Breast epithelium (tissue), 4 donors: ENCODE measurements around the gene ZBTB44. TPM values are rescaled to one million over a fixed set of nuclear protein-coding genes. Genes with fewer than 3 reads are reported as not detected.
"Not testable (repeated sequence)": the region's sequence is repeated elsewhere in the genome, so short reads cannot be mapped to it uniquely, and the experiment has no call there.

Experiments
- DNase-seq, 2 donors: peaks; one replicate each; pipeline ENCODE4 v3.0.0-alpha.2; 2019; ENCODE audit warnings: low spot score in 2 of 2
- H3K27ac ChIP-seq, 2 donors: fragments of 200-600 bp; sonication (generic) in 1 of 2; one replicate each; pipeline ENCODE4 v1.5.1; 2016 to 2019; ENCODE audit warnings: mild to moderate bottlenecking in 1 of 2
- H3K27me3 ChIP-seq, 2 donors: fragments of 200-600 bp; sonication (generic) in 1 of 2; one replicate each; pipeline versions ENCODE4 v1.5.1 to v1.6.0; 2017 to 2019; ENCODE audit warnings: control low read depth in 1 of 2, mild to moderate bottlenecking in 1 of 2
- H3K36me3 ChIP-seq: fragments of 200-600 bp; one replicate; pipeline ENCODE4 v1.5.1; 2019
- H3K4me1 ChIP-seq, 2 donors: fragments of 200-600 bp; sonication (generic); one replicate each; pipeline ENCODE4 v1.5.1; 2016 to 2019; ENCODE audit warnings: control low read depth in 1 of 2
- H3K4me3 ChIP-seq, 3 donors: fragments of 200-600 bp; sonication (generic); 1 replicate in 2 of 3; 2 replicates in 1 of 3; pipeline ENCODE4 v1.5.1; 2016 to 2019; ENCODE audit warnings: mild to moderate bottlenecking in 3 of 3, moderate library complexity in 2 of 3
- H3K9me3 ChIP-seq, 2 donors: fragments of 200-600 bp; sonication (generic) in 1 of 2; one replicate each; pipeline ENCODE4 v1.5.1; 2016 to 2019; ENCODE audit warnings: control low read depth in 1 of 2
- POLR2A ChIP-seq: fragments of 450-650 bp; IDR thresholded peaks from one replicate; pipeline ENCODE4 v1.6.1; 2016; ENCODE audit warnings: antibody characterized with exemption, mild to moderate bottlenecking, moderate library complexity
- POLR2AphosphoS5 ChIP-seq, 3 donors: sonication (generic); formaldehyde crosslinking; IDR thresholded peaks; one replicate each; pipeline ENCODE4 v1.6.1; 2017; ENCODE audit warnings: antibody characterized with exemption in 3 of 3
- intact Hi-C: fragments of 100-400 bp; cut with DNase I; formaldehyde crosslinking; loops from one replicate; pipeline ENCODE4 v1.15.1; 2023; ENCODE audit warnings: low total_unique reads
- total RNA-seq, 3 donors: library from RNA; depleted of rRNA; stranded (reverse); fragments of >200 nt; gene quantifications; one replicate each; pipeline ENCODE4 v1.1.0, GENCODE V29; 2016
- TF ChIP-seq, protein P1 (sequence below), 3 donors: fragments of 450-650 bp; IDR thresholded peaks; one replicate each; pipeline ENCODE4 v1.5.1; 2016 to 2017; ENCODE audit warnings: antibody characterized with exemption in 3 of 3, mild to moderate bottlenecking in 3 of 3, moderate library complexity in 3 of 3

ZBTB44 gene
- total RNA-seq, 3 donors from 2014 or later: 73.8 to 111 (median 107) TPM

DNA sequence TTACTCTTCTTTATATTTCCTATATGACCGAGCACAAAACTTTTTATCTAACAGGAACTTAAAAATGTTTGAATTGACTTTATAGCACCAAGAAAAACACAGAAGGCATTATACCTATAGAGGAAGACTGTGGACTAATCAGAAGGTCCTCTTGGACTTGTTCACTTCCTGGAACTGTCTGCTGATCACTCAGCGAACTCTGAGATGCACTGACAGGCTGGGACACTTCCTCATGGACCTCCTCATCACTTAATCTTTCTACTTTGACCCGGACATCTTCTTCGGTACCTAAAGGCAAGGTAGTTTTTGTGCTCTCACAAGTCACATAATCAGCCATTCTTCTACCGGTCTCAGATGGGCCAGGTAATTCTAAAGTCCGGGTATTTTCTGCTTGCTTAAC, 54.0 kb downstream of the ZBTB44 start:
- Histone ChIP-seq H3K9me3 (no peaks in the 10 kb centered on the region), H3K4me1 (no peaks in the 10 kb centered on the region), H3K27me3 (no peaks in the 10 kb centered on the region), H3K36me3 (peaks cover 5% of the 10 kb centered on the region), H3K27ac (no peak overlapping the region), H3K4me3 (no peak overlapping the region)
- TF ChIP-seq, protein P1, sequence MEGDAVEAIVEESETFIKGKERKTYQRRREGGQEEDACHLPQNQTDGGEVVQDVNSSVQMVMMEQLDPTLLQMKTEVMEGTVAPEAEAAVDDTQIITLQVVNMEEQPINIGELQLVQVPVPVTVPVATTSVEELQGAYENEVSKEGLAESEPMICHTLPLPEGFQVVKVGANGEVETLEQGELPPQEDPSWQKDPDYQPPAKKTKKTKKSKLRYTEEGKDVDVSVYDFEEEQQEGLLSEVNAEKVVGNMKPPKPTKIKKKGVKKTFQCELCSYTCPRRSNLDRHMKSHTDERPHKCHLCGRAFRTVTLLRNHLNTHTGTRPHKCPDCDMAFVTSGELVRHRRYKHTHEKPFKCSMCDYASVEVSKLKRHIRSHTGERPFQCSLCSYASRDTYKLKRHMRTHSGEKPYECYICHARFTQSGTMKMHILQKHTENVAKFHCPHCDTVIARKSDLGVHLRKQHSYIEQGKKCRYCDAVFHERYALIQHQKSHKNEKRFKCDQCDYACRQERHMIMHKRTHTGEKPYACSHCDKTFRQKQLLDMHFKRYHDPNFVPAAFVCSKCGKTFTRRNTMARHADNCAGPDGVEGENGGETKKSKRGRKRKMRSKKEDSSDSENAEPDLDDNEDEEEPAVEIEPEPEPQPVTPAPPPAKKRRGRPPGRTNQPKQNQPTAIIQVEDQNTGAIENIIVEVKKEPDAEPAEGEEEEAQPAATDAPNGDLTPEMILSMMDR (IDR thresholded peaks at IDR 0.05): no peak
- no peak for TF ChIP-seq POLR2AphosphoS5 (IDR thresholded peaks at IDR 0.05)
- TF ChIP-seq POLR2A: no peak
- DNase-seq: no peak
- intact Hi-C loops: no loop called here

DNA sequence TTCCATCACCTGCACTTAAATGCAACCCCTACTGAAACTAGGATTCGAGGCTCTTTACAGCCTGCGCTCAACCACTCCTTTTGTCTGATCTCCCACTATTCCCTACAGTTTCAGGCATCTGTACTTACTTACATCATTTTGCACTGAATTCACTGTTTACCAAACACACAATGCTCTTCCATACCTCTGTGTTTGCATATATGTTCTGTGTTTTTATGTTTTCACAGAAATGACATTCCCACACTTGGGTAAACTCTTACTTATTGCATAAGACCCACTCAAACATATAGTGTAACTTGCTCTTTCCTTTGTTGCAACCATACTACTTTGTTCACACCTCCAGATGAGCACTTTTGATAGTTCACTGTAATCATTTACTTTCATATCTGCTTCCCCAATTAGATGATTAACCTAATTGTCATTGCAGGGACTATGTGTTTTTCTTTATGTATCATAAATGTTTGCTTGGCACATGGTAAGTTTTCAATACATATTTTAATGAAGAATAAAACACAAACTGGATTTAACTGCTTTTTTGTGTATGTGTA, 54.6 kb downstream of the ZBTB44 start:
- no peak overlapping the region for H3K27ac ChIP-seq
- TF ChIP-seq, protein P1 (IDR thresholded peaks at IDR 0.05): no peak
- TF ChIP-seq POLR2A: no peak
- no peaks in the 10 kb centered on the region for H3K4me1 ChIP-seq
- no peaks in the 10 kb centered on the region for H3K9me3 ChIP-seq
- no peak overlapping the region for H3K4me3 ChIP-seq
- intact Hi-C loops: no loop called here
- H3K36me3 ChIP-seq: peaks cover 5% of the 10 kb centered on the region
- no peak for DNase-seq
- H3K27me3 ChIP-seq: no peaks in the 10 kb centered on the region

DNA sequence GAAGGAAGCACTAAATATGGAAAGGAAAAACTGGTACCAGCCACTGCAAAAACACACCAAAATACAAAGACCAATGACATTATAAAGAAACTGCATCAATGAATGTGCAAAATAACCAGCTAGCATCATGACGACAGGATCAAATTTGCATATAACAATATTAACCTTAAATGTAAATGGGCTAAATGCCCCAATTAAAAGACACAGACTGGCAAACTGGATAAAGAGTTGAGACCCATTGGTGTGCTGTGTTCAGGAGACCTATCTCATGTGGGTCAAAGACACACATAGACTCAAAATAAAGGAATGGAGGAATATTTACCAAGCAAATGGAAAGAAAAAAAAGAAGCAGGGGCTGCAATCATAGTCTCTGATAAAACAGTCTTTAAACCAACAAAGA, 63.0 kb downstream of the ZBTB44 start:
- H3K4me3 ChIP-seq, H3K4me1 ChIP-seq, H3K27ac ChIP-seq, intact Hi-C loops, H3K9me3 ChIP-seq, H3K36me3 ChIP-seq, DNase-seq, H3K27me3 ChIP-seq: not testable (repeated sequence)

DNA sequence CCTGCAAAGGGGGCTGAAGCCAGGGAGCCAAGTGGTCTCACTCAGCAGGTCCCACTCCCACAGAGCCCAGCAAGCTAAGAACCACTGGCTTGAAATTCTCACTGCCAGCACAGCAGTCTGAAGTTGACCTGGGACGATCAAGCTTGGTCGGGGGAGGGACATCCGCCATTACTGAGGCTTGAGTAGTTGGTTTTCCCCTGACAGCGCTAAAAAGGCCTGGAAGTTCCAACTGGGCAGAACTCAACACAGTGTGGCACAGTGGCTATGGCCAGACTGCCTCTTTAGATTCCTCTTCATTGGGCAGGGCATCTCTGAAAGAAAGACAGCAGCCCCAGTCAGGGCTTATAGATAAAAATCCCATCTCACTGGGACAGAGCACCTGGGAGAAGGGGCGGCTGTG, 64.8 kb downstream of the ZBTB44 start:
- intact Hi-C loops, H3K4me1 ChIP-seq, H3K4me3 ChIP-seq, H3K9me3 ChIP-seq, H3K36me3 ChIP-seq, H3K27ac ChIP-seq, H3K27me3 ChIP-seq, DNase-seq: not testable (repeated sequence)

DNA sequence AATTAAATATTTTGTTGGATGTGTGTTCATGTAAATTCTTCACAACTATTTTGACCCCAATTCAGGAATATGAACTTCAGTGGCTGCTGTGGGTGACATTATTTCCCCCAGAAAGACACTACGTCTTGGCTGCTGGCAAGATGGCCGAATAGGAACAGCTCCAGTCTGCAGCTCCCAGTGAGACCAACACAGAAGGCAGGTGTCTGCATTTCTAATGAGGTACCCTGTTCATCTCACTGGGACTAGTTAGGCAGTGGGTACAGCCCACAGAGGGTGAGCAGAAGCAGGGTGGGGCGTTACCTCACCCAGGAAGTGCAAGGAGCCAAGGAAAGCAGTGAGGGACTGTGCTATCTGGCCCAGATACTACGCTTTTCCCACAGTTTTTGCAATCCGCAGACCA, 65.3 kb downstream of the ZBTB44 start:
- intact Hi-C loops: no loop called here
- no peaks in the 10 kb centered on the region for H3K9me3 ChIP-seq
- H3K4me1 ChIP-seq: no peaks in the 10 kb centered on the region
- no peaks in the 10 kb centered on the region for H3K27me3 ChIP-seq
- H3K27ac ChIP-seq: no peak overlapping the region
- TF ChIP-seq, protein P1 (IDR thresholded peaks at IDR 0.05): no peak
- TF ChIP-seq POLR2A (no peak), POLR2AphosphoS5 (IDR thresholded peaks at IDR 0.05) (no peak)
- no peak for DNase-seq
- H3K4me3 ChIP-seq: no peak overlapping the region
- H3K36me3 ChIP-seq: no peaks in the 10 kb centered on the region

DNA sequence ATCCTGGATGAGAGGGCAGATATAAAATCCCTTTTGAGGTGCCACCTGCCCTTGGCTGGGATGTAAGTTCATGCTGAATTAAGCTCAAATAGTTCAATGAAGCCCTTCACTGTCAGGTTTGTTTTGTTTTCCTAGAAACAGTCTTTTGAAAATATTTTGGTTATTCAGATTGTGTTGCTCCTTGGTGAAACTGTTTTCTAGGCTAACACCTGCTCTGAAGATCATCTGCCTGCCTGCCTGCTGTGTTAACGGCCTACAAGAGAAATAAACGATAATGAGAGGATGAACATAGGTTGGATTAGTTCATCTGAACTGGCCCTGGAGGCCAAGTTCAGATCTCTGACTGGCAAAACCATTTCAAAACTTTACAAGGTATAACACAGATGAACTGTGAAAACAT, 67.4 kb downstream of the ZBTB44 start:
- no peaks in the 10 kb centered on the region for H3K9me3 ChIP-seq
- TF ChIP-seq, protein P1 (IDR thresholded peaks at IDR 0.05): no peak
- TF ChIP-seq POLR2A: no peak
- no peak for TF ChIP-seq POLR2AphosphoS5 (IDR thresholded peaks at IDR 0.05)
- no peak overlapping the region for H3K4me3 ChIP-seq
- intact Hi-C loops: no loop called here
- no peaks in the 10 kb centered on the region for H3K27me3 ChIP-seq
- H3K36me3 ChIP-seq: no peaks in the 10 kb centered on the region
- no peaks in the 10 kb centered on the region for H3K4me1 ChIP-seq
- DNase-seq: no peak
- no peak overlapping the region for H3K27ac ChIP-seq
